ENCODE measurements around the gene FARP1. TPM values are rescaled to one million over a fixed set of nuclear protein-coding genes. Genes with fewer than 3 reads are reported as not detected.

FARP1 gene
- total and polyA plus RNA-seq, 10 of the 15 experiments (the other 5 are each of a cell fraction or from before 2014, with no cell fraction given), result 0.17 to 6.9 (median 0.68) TPM

DNA sequence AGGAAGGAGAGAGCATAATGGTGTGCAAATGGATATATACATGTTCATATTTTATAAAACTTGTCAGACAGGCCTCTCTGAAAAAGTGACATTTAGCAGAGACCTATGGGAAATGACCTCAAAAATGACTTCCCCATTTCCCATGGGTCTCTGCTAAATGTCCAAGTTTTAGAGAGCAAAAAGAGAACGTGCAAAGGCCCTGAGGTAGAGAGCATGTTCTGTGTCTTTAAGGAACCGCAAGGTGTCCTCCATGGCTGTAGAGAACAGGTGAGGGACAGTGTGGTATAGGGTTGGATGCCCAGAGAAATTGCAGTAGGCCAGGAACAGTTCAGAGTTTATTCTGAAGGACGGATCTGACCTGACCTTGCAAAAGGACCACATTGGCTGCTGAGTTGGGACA is 147.4 kb downstream of the FARP1 start (continued):
- no peak for TF ChIP-seq NFYA (IDR thresholded peaks at IDR 0.05; ENCODE audit: borderline replicate concordance, low read depth, low read length)
- TF ChIP-seq JUNB (IDR thresholded peaks at IDR 0.05), result no peak
- no peak for TF ChIP-seq JUND (IDR thresholded peaks at IDR 0.05; ENCODE audit: low read depth, low read length)
- TF ChIP-seq EED (IDR thresholded peaks at IDR 0.05; ENCODE audit: low read depth), result no peak

DNA sequence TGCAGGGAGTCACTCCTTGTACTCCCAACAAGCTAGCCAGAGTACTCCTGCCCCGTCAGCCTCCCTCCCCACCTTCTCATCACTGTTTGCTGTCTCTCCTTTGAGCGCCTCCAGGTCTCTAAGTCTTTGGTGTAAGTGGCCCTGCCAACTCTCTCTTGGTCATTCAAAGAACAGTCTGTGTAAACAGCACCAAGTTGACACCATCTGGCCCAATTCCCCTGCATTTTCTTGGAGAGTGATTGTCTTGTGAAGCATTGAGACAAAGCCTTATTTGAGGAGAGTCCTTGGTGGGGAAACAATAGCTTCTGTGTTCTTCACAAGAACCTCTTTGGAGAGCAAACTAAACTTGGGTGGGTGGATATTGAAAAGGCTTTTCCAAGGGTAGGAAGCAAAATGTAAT is 148.8 kb downstream of the FARP1 start:
- ChIA-PET SMC1A (ENCODE audit: uncharacterized antibody, unreplicated experiment) (interaction anchor here (1.5 kb wide), 1 partner anchor 12 kb away, joined by 3 read pairs; no protein-coding TSS in a partner anchor), CTCF (no interaction called here), RAD21 (ENCODE audit: unreplicated experiment) (no interaction called here), POLR2A (interaction anchor here (1.4 kb wide), 1 partner anchor 12 kb away, joined by 3 read pairs; no protein-coding TSS in a partner anchor)
- TF ChIP-seq BACH1 (IDR thresholded peaks at IDR 0.05; ENCODE audit: borderline replicate concordance), result no peak
- TF ChIP-seq, protein P1, sequence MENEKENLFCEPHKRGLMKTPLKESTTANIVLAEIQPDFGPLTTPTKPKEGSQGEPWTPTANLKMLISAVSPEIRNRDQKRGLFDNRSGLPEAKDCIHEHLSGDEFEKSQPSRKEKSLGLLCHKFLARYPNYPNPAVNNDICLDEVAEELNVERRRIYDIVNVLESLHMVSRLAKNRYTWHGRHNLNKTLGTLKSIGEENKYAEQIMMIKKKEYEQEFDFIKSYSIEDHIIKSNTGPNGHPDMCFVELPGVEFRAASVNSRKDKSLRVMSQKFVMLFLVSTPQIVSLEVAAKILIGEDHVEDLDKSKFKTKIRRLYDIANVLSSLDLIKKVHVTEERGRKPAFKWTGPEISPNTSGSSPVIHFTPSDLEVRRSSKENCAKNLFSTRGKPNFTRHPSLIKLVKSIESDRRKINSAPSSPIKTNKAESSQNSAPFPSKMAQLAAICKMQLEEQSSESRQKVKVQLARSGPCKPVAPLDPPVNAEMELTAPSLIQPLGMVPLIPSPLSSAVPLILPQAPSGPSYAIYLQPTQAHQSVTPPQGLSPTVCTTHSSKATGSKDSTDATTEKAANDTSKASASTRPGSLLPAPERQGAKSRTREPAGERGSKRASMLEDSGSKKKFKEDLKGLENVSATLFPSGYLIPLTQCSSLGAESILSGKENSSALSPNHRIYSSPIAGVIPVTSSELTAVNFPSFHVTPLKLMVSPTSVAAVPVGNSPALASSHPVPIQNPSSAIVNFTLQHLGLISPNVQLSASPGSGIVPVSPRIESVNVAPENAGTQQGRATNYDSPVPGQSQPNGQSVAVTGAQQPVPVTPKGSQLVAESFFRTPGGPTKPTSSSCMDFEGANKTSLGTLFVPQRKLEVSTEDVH (IDR thresholded peaks at IDR 0.05; ENCODE audit: low read depth, partially characterized antibody), result no peak
- TF ChIP-seq SMAD1 (IDR thresholded peaks at IDR 0.05; ENCODE audit: low read depth, partially characterized antibody), result no peak
- TF ChIP-seq MEF2A (IDR thresholded peaks at IDR 0.05; ENCODE audit: insufficient read depth, low read depth, low read length), result no peak
- no peak for TF ChIP-seq NFXL1 (IDR thresholded peaks at IDR 0.05; ENCODE audit: borderline replicate concordance)
- TF ChIP-seq, protein P2, sequence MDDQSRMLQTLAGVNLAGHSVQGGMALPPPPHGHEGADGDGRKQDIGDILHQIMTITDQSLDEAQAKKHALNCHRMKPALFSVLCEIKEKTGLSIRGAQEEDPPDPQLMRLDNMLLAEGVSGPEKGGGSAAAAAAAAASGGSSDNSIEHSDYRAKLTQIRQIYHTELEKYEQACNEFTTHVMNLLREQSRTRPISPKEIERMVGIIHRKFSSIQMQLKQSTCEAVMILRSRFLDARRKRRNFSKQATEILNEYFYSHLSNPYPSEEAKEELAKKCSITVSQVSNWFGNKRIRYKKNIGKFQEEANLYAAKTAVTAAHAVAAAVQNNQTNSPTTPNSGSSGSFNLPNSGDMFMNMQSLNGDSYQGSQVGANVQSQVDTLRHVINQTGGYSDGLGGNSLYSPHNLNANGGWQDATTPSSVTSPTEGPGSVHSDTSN (IDR thresholded peaks at IDR 0.05; ENCODE audit: insufficient replicate concordance, low read depth, low read length), result no peak
- TF ChIP-seq ZZZ3 (IDR thresholded peaks at IDR 0.05; ENCODE audit: control insufficient read depth, insufficient read length, low read depth), result no peak
- TF ChIP-seq CHD4 (IDR thresholded peaks at IDR 0.05), result no peak
- no peak for TF ChIP-seq ZNF384 (IDR thresholded peaks at IDR 0.05; ENCODE audit: borderline replicate concordance, low read depth, low read length)
- TF ChIP-seq ESRRA (IDR thresholded peaks at IDR 0.05; ENCODE audit: low read length), result no peak
- no peak for TF ChIP-seq PAX5 (IDR thresholded peaks at IDR 0.05; ENCODE audit: borderline replicate concordance, low read depth, low read length)
- no peak for TF ChIP-seq POU2F2 (IDR thresholded peaks at IDR 0.05; ENCODE audit: borderline replicate concordance, low read depth, low read length)
- TF ChIP-seq MYC (IDR thresholded peaks at IDR 0.05; ENCODE audit: insufficient read depth, insufficient read length, insufficient replicate concordance, low read length, severe bottlenecking), result no peak
- Histone ChIP-seq H3K9me3 (replicated peaks; ENCODE audit: control insufficient read depth, insufficient read depth, low read length) (no peaks in the 10 kb centered on the region), H3K4me2 (ENCODE audit: control insufficient read depth, insufficient read depth) (no peak overlapping the region), H3K79me2 (ENCODE audit: control insufficient read depth, insufficient read depth, low read length) (no peaks in the 10 kb centered on the region), H3K27me3 (replicated peaks in 1 of 2; ENCODE audit: control insufficient read depth in 2 of 2, insufficient read depth in 2 of 2, low read length in 1 of 2) (no peaks in the 10 kb centered on the region), H3K9ac (ENCODE audit: control insufficient read depth, insufficient read depth, low read length) (no peak overlapping the region), H3K27ac (ENCODE audit: control insufficient read depth, insufficient read depth) (no peak overlapping the region), H3K36me3 (ENCODE audit: control insufficient read depth in 2 of 2, insufficient read depth in 2 of 2, low read length in 1 of 2) (no peaks in the 10 kb centered on the region), H4K20me1 (ENCODE audit: control insufficient read depth, insufficient read depth) (no peaks in the 10 kb centered on the region), H3K4me1 (ENCODE audit: control insufficient read depth, insufficient read depth, low read length) (no peaks in the 10 kb centered on the region), H3K4me3 (no peak overlapping the region), H2AFZ (ENCODE audit: control insufficient read depth, low read depth, low read length) (no peak overlapping the region)
- in situ Hi-C loops (cut with MboI) (no loop called here), intact Hi-C loops (cut with micrococcal nuclease; ENCODE audit: unreplicated experiment) (no loop called here)
- DNase-seq (ENCODE audit: low read depth, low spot score), result no peak
- no peak for FAIRE-seq
- BruUV-seq (replicated peaks), result no TSS peak
- no peak for ATAC-seq
- 4% methylated on average over 2 of the region's 2 CpGs for WGBS (ENCODE audit: insufficient coverage, insufficient replicate concordance, low lambda C conversion rate, missing lambda C conversion rate)
